Measurements from ENCODE around the gene FPR3. TPM values are rescaled to one million over a fixed set of nuclear protein-coding genes. Genes with fewer than 3 reads are reported as not detected.

Gene FPR3, protein sequence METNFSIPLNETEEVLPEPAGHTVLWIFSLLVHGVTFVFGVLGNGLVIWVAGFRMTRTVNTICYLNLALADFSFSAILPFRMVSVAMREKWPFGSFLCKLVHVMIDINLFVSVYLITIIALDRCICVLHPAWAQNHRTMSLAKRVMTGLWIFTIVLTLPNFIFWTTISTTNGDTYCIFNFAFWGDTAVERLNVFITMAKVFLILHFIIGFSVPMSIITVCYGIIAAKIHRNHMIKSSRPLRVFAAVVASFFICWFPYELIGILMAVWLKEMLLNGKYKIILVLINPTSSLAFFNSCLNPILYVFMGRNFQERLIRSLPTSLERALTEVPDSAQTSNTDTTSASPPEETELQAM
- total RNA-seq = not detected

DNA sequence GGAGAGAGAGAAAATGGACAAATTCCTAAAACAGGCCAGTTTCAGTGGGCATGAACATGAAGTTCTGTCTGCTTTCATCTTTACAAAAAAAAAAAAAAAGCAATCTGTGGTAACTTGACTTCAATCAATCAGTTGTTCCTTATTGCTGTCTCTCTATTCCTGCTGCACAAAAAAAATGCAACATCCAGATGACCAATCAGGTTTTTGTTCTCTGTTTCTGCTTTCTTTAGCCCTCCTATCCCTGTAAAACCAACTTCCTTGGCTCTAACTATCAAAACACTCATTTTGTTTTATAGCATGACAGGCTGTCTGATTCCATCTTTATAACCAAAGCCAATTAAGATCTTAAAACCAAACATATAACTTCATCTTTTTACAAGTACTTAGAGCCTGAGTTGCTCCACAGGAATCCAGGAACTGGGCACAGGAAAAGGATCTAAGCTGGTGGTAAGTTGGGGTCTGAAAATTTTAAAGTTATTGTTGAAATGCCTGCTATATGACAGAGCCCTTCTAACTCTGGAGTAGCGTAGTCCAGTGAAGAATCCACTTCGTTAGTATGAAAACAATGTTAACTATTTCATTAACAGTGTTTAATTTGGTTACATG is at the start of gene FPR3:
FPR3 (plus strand) TSS at position 273 of the 606 bp plus-strand sequence. CDS start 28,592 bp downstream, outside the sequence.
- Mint-ChIP-seq H3K4me1 (no peaks in the 10 kb centered on the region), H3K9me3 (ENCODE audit: low read depth) (peaks cover 4% of the 10 kb centered on the region), H3K27ac (no peak within 1 kb of the TSS), H3K4me3 (no peak within 1 kb of the TSS), H3K27me3 (peaks cover 20% of the 10 kb centered on the region), H3K36me3 (ENCODE audit: low read depth) (no peaks in the 10 kb centered on the region)
- intact Hi-C loops (cut with DNase I, micrococcal nuclease) = no loop called here
- ChIA-PET CTCF (no interaction called here), POLR2A (no interaction called here)
- DNase-seq (no peak), ATAC-seq (no peak)

DNA sequence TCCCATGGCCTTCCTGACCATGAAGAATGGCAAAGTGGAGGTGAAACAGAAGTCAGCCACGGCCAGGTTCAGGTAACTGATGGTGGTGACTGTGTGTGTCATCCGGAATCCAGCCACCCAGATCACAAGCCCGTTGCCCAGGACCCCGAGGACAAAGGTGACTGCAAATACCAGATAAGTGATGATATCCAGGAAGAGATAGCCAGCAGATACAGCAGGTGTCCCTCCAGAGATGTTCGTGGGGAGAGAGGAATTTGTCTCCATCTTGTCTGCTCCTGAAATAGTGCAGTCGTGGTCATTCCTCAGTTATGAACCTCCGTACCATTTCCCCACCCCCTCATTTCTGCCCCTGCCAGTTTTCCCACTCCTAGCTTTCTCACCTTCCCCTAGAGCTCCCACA is 48.2 kb upstream of the FPR3 start:
- Mint-ChIP-seq H3K27ac (no peak overlapping the region), H3K4me1 (no peaks in the 10 kb centered on the region), H3K36me3 (ENCODE audit: low read depth) (no peaks in the 10 kb centered on the region), H3K4me3 (no peak overlapping the region), H3K9me3 (ENCODE audit: low read depth) (no peaks in the 10 kb centered on the region), H3K27me3 (no peaks in the 10 kb centered on the region)
- ATAC-seq (no peak), DNase-seq (no peak)
- CTCF ChIA-PET = interaction anchor here (0.5 kb wide), 1 partner anchor 1171 kb away, joined by 4 read pairs; no protein-coding TSS in a partner anchor
- intact Hi-C loops (cut with DNase I, micrococcal nuclease) = no loop called here
- POLR2A ChIA-PET = no interaction called here

DNA sequence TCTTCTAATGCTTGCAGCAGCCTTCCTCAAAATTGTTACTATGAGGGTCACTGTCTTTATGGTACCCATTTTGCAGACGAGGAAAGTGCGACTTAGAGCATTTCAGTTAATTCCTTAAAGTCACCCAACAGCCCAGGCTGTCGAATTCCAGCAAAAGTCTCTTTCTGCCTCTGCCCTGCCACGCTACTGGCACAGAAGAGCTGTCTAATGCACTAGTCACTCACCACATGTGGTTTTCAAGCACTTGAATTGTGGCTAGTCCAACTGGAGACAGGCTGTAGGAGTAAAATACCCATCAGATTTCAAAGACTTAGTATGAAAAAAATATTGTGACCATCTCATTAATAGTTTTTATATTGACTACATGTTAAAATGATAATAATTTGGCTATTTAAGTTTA is 45.0 kb upstream of the FPR3 start:
- intact Hi-C loops (cut with DNase I, micrococcal nuclease) = no loop called here
- ATAC-seq (no peak), DNase-seq (no peak)
- no peaks in the 10 kb centered on the region for H3K9me3 Mint-ChIP-seq (ENCODE audit: low read depth)
- H3K4me3 Mint-ChIP-seq = no peak overlapping the region
- peaks cover 3% of the 10 kb centered on the region for H3K27me3 Mint-ChIP-seq
- H3K27ac Mint-ChIP-seq = no peak overlapping the region
- CTCF ChIA-PET = no interaction called here
- H3K36me3 Mint-ChIP-seq (ENCODE audit: low read depth) = no peaks in the 10 kb centered on the region
- H3K4me1 Mint-ChIP-seq = no peaks in the 10 kb centered on the region
- POLR2A ChIA-PET = no interaction called here

DNA sequence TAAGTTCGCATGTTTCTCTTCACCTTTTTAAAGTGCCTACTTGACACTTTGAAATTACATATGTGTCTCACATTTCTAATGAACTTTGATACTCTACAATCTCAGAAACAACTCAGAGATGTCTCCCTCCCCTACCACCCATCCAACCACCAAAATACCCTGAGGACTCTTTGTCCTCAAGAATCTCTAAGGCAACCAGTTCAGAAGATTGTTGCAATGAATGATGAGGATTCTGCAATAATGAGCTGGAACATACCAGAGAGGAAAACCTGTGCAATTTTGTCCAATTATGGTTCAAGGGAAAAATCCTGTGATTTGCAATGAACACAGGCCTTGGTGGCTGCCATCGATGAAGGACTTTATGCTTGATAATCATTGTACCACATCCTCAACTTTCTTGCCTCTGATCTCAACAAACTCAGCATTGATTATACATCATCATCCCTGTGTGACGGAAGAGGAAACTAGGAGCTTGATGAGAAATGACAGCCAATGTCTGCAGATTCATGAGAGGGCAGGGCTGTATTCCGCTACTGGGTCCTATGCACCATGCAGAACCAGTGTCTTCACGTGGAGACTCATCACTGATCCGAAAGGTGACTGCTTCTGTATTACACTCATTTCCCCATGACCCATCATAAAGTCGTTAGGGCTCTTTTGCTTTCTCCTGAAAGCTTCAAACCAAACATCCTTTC is 44.4 kb upstream of the FPR3 start:
- ChIA-PET POLR2A (no interaction called here), CTCF (interaction anchor here (0.6 kb wide), 1 partner anchor 514 kb away, joined by 3 read pairs; no protein-coding TSS in a partner anchor)
- H3K4me3 Mint-ChIP-seq = no peak overlapping the region
- intact Hi-C loops (cut with DNase I, micrococcal nuclease) = no loop called here
- no peaks in the 10 kb centered on the region for H3K4me1 Mint-ChIP-seq
- DNase-seq = no peak
- no peak for ATAC-seq
- H3K27me3 Mint-ChIP-seq = peaks cover 5% of the 10 kb centered on the region
- no peaks in the 10 kb centered on the region for H3K36me3 Mint-ChIP-seq (ENCODE audit: low read depth)
- no peaks in the 10 kb centered on the region for H3K9me3 Mint-ChIP-seq (ENCODE audit: low read depth)
- no peak overlapping the region for H3K27ac Mint-ChIP-seq

DNA sequence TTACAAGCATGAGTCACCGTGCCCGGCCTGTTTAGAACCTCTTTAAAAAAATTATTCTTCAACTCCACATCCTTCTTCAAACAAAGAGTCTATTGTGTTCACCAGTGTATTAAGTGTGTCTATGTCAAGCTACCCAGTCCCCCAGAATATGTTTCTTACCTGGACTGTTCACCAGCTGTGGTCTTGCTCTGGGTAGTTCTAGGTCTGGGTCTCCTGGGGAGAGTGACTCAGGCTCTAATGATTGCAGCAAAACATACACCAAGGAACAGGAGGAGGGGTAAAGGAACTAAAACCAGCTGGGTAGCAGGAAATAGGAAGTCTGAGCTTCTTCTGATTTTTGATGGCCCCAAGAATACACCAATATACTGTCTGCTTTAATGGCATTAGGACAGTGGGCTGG is 43.3 kb upstream of the FPR3 start, which contains the start of gene FPR1:
FPR1 (minus strand) TSS at position 224 of the 400 bp plus-strand sequence. CDS start 4,884 bp downstream, outside the sequence.
- ATAC-seq = no peak
- H3K27ac Mint-ChIP-seq = no peak within 1 kb of the TSS
- ChIA-PET CTCF (no interaction called here), POLR2A (no interaction called here)
- no peaks in the 10 kb centered on the region for H3K36me3 Mint-ChIP-seq (ENCODE audit: low read depth)
- peaks cover 5% of the 10 kb centered on the region for H3K27me3 Mint-ChIP-seq
- intact Hi-C loops (cut with DNase I, micrococcal nuclease) = no loop called here
- no peaks in the 10 kb centered on the region for H3K9me3 Mint-ChIP-seq (ENCODE audit: low read depth)
- no peaks in the 10 kb centered on the region for H3K4me1 Mint-ChIP-seq
- no peak within 1 kb of the TSS for H3K4me3 Mint-ChIP-seq
- DNase-seq = no peak

DNA sequence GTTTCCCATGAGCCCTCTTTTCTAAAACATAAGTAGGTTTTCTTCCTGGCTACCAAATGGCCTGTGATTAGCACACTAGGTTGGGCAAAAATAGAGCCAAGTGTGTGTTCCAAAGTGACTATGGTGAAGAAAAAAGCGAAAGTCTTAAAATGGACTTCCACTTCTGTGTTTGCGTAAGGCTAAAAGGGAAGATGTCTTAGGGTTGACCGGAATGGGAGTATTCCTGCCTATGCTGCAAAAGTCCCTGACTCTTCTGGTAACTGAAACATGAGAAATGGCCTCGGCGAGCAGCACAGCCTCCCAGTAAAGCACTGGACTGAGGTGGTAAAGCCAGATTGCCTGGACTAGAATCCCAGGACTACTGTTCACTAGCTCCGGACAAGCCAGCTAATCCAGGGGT is 40.8 kb upstream of the FPR3 start:
- no peak for ATAC-seq
- intact Hi-C loops (cut with DNase I, micrococcal nuclease) = no loop called here
- no peak for DNase-seq
- ChIA-PET CTCF (no interaction called here), POLR2A (no interaction called here)
- no peaks in the 10 kb centered on the region for H3K36me3 Mint-ChIP-seq (ENCODE audit: low read depth)
- no peaks in the 10 kb centered on the region for H3K9me3 Mint-ChIP-seq (ENCODE audit: low read depth)
- no peak overlapping the region for H3K4me3 Mint-ChIP-seq
- no peaks in the 10 kb centered on the region for H3K4me1 Mint-ChIP-seq
- no peak overlapping the region for H3K27ac Mint-ChIP-seq
- peaks cover 8% of the 10 kb centered on the region for H3K27me3 Mint-ChIP-seq

DNA sequence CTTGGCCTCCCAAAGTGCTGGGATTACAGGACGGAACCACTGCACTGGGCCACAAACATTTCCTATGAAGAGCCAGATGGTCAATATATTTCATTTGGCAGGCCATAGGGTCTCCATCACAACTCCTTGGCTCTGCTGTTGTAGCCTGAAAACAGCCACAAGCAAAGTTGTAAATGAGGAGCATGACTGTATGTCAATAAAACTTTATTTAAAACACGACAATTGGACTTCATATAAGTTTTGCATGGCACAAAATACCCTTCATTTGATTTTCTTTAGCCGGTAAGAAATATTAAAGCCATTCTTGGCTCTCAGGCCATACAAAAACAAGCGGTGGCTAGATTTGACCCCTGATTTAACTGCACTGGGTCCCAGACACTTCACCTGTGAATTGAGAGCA is 40.2 kb upstream of the FPR3 start:
- Mint-ChIP-seq H3K9me3 (ENCODE audit: low read depth) (no peaks in the 10 kb centered on the region), H3K27me3 (peaks cover 8% of the 10 kb centered on the region), H3K27ac (no peak overlapping the region), H3K36me3 (ENCODE audit: low read depth) (no peaks in the 10 kb centered on the region), H3K4me3 (no peak overlapping the region), H3K4me1 (no peaks in the 10 kb centered on the region)
- DNase-seq (no peak), ATAC-seq (no peak)
- intact Hi-C loops (cut with DNase I, micrococcal nuclease) = no loop called here
- POLR2A ChIA-PET = no interaction called here
- CTCF ChIA-PET = no interaction called here

DNA sequence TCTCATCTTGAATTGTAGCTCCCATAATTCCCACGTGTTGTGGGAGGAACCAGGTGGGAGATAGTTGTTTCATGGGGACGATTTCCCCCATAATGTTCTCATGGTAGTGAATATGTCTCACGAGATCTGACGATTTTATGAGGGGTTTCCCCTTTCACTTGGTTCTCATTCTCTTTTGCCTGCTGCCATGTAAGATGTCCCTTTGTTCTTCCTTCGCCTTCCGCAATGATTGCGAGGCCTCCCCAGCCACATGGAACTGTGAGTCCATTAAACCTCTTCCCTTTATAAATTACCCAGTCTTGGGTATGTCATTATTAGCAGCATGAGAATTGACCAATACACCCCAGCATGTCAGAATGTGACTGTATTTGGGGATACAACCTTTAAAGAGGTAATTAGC is 39.4 kb upstream of the FPR3 start:
- no peaks in the 10 kb centered on the region for H3K4me1 Mint-ChIP-seq

DNA sequence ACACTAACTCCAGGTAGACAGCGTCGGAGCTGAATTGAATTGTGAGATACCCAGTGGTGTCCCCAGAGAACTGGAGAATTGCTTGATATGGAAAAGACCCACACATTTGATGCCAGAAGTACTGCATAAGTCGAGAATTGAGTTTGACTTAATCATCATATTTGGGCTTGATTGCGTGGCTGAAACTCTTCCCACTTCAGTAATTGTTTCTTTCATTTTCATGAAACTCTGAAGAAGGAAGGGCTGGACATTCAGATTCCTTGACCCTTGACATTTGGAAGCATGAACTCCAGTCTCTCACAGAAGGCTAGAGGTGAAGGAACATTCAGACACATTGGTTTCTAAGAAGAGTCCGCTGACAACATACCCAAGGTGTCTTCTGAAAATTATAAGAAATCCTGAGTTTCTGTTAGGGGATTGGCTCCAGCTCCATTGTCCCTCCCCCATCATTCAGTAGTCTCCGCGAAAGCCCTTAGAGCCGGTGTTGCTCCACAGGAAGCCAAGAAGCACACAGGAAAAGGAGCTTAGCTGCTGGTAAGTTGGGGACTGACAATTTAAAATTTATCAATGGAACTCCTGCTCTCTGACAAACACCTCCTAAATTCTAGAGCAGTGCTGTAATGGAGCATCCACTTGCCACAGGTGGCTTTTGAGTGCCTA is 34.1 kb upstream of the FPR3 start, which contains the start of gene FPR2:
FPR2 (plus strand) TSS at position 484 of the 660 bp plus-strand sequence. CDS start 7,479 bp downstream, outside the sequence.
- H3K4me1 Mint-ChIP-seq = no peaks in the 10 kb centered on the region
- POLR2A ChIA-PET = no interaction called here

More for the DNA sequence above, 39.4 kb upstream of the FPR3 start:
- Mint-ChIP-seq H3K27ac (no peak overlapping the region), H3K27me3 (peaks cover 8% of the 10 kb centered on the region), H3K9me3 (ENCODE audit: low read depth) (no peaks in the 10 kb centered on the region), H3K4me3 (no peak overlapping the region), H3K36me3 (ENCODE audit: low read depth) (no peaks in the 10 kb centered on the region)
- intact Hi-C loops (cut with DNase I, micrococcal nuclease) = no loop called here
- no peak for DNase-seq
- no peak for ATAC-seq
- ChIA-PET CTCF (no interaction called here), POLR2A (no interaction called here)

DNA sequence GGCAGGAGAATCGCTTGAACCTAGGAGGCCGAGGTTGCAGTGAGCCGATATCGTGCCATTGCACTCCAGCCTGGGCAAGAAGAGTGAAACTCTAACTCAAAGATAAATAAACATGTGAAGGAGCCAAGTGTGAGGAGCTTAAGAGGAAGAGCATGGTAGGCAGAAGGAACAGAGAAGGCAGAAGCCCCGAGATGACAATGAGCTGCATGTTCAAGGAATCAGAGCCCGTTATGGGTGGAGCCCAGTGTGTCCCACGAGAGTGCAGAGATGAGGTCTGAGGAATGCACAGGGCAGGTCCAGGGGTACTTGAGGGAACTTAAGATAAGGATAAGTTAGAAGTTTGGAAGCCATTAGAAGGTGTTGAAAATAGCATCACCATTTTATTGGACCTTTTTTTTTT is 33.3 kb upstream of the FPR3 start:
- ATAC-seq (no peak), DNase-seq (no peak)
- intact Hi-C loops (cut with DNase I, micrococcal nuclease) = no loop called here
- peaks cover 33% of the 10 kb centered on the region for H3K27me3 Mint-ChIP-seq
- POLR2A ChIA-PET = no interaction called here
- no peaks in the 10 kb centered on the region for H3K4me1 Mint-ChIP-seq
- H3K27ac Mint-ChIP-seq = no peak overlapping the region
- H3K36me3 Mint-ChIP-seq (ENCODE audit: low read depth) = no peaks in the 10 kb centered on the region
- H3K9me3 Mint-ChIP-seq (ENCODE audit: low read depth) = no peaks in the 10 kb centered on the region
- H3K4me3 Mint-ChIP-seq = no peak overlapping the region
- CTCF ChIA-PET = interaction anchor here (1.3 kb wide), 1 partner anchor 16 kb away, joined by 4 read pairs; no protein-coding TSS in a partner anchor

More for the DNA sequence above, 34.1 kb upstream of the FPR3 start, which contains the start of gene FPR2:
- Mint-ChIP-seq H3K27ac (no peak within 1 kb of the TSS), H3K36me3 (ENCODE audit: low read depth) (no peaks in the 10 kb centered on the region), H3K9me3 (ENCODE audit: low read depth) (no peaks in the 10 kb centered on the region), H3K27me3 (peaks cover 33% of the 10 kb centered on the region), H3K4me3 (no peak within 1 kb of the TSS)
- intact Hi-C loops (cut with DNase I, micrococcal nuclease) = no loop called here
- DNase-seq (no peak), ATAC-seq (no peak)
- CTCF ChIA-PET = interaction anchor here (0.6 to 1.3 kb wide), 2 partner anchors 17 to 458 kb away, joined by 3 to 4 read pairs; no protein-coding TSS in a partner anchor

DNA sequence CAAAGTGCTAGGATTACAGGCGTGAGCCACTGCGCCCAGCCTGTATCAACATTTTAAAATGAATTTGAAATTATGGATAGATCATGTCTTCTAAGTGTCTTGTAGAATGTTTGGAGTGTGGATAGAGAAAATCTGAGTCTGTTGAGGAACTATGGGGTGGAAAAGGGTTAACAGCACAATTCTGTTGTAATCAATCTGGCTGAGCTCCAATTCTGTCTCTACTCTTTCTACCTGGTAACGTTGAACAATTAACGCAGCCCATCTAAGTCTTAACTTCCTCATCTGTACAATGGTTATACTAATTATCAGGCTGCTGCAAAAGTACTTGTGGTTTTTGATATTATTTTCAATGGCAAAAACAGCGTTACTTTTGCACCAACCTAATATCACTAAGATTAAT is 29.9 kb upstream of the FPR3 start:
- Mint-ChIP-seq H3K27me3 (peaks cover 31% of the 10 kb centered on the region), H3K9me3 (ENCODE audit: low read depth) (no peaks in the 10 kb centered on the region), H3K27ac (no peak overlapping the region), H3K4me3 (no peak overlapping the region), H3K4me1 (no peaks in the 10 kb centered on the region), H3K36me3 (ENCODE audit: low read depth) (no peaks in the 10 kb centered on the region)
- ChIA-PET CTCF (no interaction called here), POLR2A (no interaction called here)
- ATAC-seq (no peak), DNase-seq (no peak)
- intact Hi-C loops (cut with DNase I, micrococcal nuclease) = no loop called here
